Renal cortex interstitium (tissue), 11 donors: Measurements from ENCODE around the gene P3H2. TPM values are rescaled to one million over a fixed set of nuclear protein-coding genes. Genes with fewer than 3 reads are reported as not detected.

Source experiments
- DNase-seq, 11 donors: peaks; one replicate each; pipeline ENCODE4 v3.0.0-alpha.2; 2013; ENCODE audit warnings: low read depth in 9 of 11, low spot score in 4 of 11; ENCODE audit errors: extremely low read depth in 1 of 11
- polyA plus RNA-seq, 3 donors: library from polyadenylated mRNA; unstranded; fragments of 120-200 nt; gene quantifications; one replicate each; pipeline ENCODE4 v1.2.1, GENCODE V29; 2013; ENCODE audit not compliant: insufficient read length in 3 of 3

The P3H2 gene
- polyA plus RNA-seq, 3 donors: 85.3 to 90.4 (median 86.5) TPM

GRCh38 chr3:189944285-189945145 lies 176.2 kb downstream of the P3H2 start:
- no peak for DNase-seq

DNA sequence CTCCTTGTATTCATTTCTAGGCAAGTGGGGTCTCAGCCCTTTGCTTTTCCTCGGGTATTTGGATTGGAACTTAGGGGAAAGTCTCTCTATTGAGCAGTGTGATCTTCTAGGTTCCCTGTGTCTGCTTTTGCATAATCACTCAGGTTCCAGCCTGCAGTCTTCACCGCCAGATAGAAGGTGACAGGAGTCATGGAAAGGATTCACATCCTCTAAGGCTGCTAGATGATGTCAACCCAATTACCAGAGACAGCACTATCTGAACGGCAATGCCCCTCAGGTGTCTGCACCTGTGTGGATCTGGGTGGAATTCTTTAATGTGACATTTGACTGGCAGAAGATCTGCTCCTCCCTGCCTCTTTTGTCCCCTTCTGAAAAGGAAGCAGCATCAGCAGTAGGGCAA lies 177.7 kb downstream of the P3H2 start:
- no peak for DNase-seq

DNA sequence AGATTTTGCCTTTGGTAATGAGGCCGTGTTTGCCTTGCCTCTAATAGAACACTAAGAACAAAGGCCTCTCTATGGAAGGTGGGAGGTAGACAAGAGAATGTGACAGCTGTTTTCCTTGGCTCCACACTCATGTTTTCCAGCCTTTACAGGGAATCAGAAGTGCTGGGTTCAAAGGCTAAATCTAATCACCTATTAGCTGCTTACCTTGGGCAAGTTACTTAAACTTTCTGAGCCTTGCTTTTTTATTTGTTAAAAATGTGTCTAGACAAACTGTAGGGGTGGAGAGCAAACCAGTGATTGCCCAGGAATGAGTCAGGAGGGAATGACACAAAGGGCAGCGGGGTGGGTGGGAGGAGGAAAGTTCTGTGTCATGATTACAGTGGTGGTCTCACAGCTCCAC lies 179.0 kb downstream of the P3H2 start:
- DNase-seq: no peak

DNA sequence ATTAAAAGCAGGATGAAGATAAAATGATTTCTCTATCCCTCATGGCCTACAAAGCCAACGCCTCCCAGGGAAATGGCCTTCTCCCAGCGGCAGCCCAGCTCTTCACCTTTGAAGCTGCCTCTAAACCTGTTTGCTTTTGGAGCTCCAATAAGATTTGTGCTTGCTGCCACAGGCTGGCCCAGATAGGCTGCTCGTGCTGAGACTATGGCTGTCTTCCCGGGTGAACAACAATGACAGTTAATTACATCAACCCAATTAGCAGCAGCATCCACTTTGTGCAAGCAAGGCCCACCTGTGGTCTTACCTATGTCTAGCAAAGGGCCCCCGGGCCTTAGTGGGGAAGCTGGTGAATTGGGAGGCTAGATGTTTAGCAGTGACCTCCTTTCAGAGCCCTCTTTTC lies 179.6 kb downstream of the P3H2 start:
- DNase-seq: no peak

GRCh38 chr3:189937302-189938127 lies 183.2 kb downstream of the P3H2 start:
- DNase-seq: no peak

GRCh38 chr3:189936201-189936945 lies 184.3 kb downstream of the P3H2 start:
- DNase-seq: no peak

- DNase-seq: no peak
Measured at GRCh38 chr3:189927975-189928895, 192.5 kb downstream of the P3H2 start.

- DNase-seq: no peak
Measured at GRCh38 chr3:189921770-189922169, 198.9 kb downstream of the P3H2 start.

DNA sequence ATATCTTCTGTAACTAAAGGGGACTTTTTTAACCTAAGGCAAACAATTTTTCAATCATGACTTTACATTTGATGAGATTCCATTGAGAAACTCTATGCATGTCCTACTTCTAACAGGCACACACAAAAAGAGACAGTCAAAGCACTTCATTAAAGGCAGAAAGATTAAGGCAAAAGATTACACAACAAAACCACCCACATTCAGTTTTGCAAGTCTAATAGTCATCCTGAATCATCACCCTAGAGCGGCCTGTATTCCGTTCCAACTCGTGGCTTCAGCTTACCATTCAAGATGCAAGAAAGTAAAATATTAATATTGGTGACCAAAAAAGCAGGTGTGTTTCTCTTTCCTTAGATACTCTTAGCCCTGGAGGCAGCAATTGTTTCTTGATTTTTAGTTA lies 205.9 kb downstream of the P3H2 start:
- no peak for DNase-seq

GRCh38 chr3:189911001-189911400 lies 209.7 kb downstream of the P3H2 start:
- no peak for DNase-seq

GRCh38 chr3:189909573-189909972 lies 211.1 kb downstream of the P3H2 start:
- DNase-seq: no peak

- no peak for DNase-seq
Measured at GRCh38 chr3:189909139-189909538, 211.6 kb downstream of the P3H2 start.

DNA sequence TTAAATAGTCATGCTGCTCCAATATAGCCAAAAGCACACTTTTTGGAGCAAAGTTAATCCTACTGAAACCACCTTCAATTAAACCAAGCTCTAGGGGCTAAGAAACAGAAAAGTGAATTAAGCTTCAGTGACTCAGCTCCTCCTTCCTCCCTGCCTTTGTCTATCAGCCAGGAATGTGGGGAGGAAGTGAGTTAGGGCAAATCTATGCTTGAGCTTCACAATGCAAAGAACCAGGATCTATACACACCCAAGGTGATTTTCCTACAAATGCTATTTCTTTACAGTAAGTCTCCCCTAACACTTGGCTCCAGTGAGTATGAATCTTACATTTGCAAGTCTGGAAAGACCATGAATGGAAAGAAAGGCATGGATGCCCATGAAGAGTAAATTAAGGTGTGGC lies 212.1 kb downstream of the P3H2 start:
- DNase-seq: no peak

DNA sequence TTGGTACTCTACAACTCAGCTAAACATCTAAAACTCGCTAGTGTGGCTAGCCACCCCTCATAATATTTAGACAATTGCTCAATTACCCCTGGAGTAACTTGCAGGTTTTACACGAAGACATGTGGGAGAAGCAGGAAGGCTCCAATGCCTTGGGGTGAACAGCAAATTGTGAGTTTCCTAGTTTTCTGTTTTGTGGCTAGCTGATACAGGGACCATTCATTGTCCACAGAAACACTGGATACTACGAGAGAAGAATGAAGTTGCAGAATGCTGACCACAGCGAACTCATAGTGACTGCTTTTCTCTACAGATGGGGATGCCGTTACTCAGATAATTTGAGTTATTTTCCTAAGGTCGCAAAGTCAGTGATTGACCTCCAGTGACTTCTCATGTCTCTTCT lies 212.9 kb downstream of the P3H2 start:
- no peak for DNase-seq

Other genes starting within 250 kb of the P3H2 start
- gene CLDN1, start 201.5 kb upstream of the P3H2 start, polyA plus RNA-seq: 10 to 100 TPM; 52.4 to 65.2 (median 58.3) TPM